COR-L47 (cell line): ENCODE data around the gene PTPRD.

Experiments used
- DNase-seq: peaks from one replicate; lab custom pipeline; 2025; lab: John Stamatoyannopoulos, UW

Gene PTPRD

DNA sequence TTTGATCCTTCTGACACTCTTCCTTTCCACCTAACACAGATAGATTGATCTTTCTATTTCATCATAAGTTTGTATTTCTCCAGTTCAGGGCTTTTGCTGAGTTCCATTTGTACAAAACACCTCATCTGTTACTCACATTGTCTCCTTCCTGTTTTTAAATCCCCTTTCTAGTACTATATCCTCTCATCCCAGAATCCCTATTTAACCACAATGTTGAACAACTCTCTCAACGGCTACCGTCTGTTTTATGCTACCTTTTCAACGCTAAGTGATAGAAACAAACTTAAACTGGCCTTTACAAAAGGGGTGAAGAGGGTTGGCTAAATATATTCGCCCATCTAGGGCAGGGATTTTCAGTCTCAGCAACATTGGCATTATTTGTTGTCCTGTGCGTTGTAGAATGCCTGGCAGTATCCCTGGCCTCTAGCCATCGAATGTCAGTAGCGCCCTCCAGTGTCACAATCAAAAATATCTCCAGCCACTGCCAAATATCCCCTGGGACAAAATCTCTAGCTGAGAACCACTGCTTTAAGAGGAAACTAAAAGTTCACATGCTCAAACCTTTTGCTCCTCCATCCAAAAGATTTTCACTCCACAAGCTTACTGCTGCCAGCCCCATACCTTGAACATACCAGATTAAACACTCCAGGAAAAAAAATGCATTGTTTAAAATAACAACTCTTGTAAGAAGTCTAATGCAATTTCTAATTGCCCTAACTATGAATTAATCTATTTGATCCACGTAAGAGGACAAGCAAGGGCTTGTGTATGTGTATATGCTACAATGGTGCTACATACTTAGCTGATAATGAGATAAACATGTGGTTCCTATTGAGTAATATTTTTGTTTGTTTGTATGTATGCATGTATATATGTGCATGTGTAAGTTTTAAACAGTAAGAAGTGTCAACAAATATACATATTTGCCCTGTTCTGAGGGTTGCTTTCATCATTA lies 344.0 kb downstream of the PTPRD start:
- DNase-seq = peak; percentile 67

- DNase-seq = no peak
Observed at GRCh38 chr9:10265153-10265631, 347.6 kb downstream of the PTPRD start.

GRCh38 chr9:10260501-10260900 lies 352.3 kb downstream of the PTPRD start:
- no peak for DNase-seq

- no peak for DNase-seq
Observed at GRCh38 chr9:10259668-10260067, 353.1 kb downstream of the PTPRD start.

DNA sequence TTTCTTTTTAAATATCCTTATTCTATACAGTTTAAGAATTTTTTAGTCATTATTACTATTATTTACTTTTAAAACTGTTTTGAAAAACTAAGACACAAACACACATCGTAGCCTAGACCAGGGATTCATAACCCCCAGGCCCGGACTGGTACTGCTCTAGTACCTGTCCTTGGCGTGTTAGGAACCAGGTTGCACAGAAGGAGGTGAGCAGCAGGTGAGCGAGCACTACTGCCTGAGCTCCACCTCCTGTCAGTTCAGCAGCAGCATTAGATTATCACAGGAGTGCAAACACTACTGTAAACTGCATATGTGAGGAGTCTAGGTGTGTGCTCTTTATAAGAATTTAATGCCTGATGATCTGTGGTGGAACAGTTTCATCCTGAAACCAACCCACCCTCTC lies 357.0 kb downstream of the PTPRD start:
- DNase-seq = peak; percentile 12

DNA sequence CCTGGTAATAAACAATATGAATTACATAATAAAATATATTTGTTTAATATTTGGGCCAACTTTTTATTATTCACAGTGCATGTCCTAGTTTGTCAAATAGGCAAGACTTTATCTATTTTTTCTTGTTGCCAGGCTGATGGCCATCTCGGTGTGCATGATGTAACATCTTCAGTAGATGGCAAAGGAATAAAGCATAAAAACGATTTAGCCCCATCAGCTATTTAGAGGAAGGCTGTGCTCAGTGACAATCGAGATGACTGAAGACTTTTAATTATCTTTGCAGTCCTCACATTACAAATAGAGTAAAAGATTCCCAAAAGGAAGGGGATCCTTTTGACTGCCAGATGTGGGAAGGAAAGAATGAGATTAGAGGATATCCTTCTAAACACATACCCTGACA lies 358.5 kb downstream of the PTPRD start:
- DNase-seq = no peak

DNA sequence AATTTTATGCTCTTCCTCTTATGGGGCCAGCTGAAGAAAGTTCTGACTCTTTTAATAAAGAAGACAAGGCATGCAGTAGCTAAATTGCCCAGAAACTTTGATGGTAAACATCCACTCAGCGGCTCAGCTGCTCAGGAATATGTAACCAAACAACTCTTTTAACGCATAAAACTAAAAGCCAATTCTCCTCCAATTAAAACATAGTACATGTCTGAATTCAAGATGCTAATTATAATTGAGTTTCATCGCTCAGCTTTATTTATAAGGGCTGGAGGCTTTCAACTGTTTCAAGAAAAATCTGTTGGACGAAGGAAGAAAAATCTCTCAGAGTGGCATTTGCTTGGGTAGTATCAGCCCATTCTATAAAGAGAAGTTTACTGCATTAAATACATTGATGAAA lies 359.5 kb downstream of the PTPRD start:
- DNase-seq = no peak

DNA sequence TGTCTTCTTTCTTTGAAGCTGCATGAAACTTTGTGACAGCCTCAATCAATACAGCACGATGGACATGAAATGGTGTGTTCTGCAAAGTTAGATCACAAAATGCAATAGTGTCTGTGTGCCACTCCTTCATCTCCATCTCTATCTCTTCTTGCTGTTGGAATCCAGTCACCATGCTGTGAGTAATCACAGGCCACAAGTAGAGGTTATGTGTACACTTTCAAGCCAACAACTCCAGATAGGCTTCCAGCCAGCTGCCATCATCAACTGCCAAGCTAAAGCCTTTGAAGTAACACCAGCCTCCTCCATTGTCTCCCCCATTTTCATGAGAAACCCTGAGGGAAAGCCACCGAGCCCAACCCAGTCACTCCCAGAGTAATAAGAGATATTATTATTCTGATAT lies 360.6 kb downstream of the PTPRD start:
- peak; percentile 41 for DNase-seq

DNA sequence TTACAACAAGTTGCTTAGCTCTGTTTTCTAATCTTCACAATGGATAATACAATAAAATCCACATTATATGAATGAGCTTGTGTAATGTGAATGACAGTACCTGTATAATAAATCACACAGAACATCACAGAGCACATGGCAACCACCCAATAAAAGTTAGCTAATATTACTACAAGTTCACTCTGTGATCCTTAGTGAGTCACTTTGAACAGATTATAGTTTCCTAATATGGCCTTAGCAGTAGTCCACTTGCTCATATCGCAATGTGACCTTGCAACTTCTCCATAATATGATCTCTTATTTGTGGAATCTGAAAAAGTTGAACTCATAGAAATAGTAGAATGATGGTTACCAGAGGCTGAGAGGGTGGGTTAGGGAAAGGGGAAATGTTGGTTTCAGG lies 361.3 kb downstream of the PTPRD start:
- no peak for DNase-seq

- no peak for DNase-seq
Observed at GRCh38 chr9:10250219-10250618, 362.6 kb downstream of the PTPRD start.

GRCh38 chr9:10248890-10249289 lies 363.9 kb downstream of the PTPRD start:
- DNase-seq = no peak

- DNase-seq = no peak
Observed at GRCh38 chr9:10242255-10242654, 370.5 kb downstream of the PTPRD start.

DNA sequence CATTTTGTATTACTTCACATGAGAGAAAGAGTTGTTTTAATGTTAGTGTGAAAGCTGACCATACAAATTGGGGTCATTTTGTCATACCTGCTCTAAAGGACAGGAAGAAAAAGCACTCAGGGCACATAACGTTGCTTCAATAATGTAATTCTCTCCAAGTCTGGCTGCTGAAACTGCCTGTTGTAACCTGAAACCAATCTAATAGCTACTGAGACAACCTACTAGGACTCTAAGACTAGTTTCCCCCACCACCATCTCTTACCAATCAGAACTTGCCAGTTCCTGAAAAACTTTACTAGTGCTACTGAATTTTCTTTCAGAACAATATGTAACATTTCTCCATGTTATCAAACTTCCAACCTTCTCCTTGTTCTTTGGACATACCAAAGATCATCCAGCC lies 374.7 kb downstream of the PTPRD start:
- no peak for DNase-seq

DNA sequence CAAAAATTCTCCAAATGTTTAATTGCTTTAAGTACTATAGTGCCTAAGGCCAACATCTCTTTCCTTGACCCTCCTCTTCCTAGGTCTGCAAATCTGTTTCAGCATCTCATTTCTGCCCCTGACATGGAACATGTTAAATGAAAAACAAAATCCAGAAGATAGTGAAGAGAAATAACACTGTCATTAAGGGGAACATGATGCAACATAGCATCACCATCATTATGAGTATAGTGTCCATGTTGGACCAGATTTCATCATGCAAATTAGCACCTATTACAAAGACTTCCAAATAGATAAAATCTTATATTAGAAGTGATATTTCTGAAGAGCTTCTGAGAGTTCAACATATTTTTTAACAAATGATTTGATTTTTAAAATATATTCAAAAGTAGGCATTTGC lies 375.2 kb downstream of the PTPRD start:
- no peak for DNase-seq

DNA sequence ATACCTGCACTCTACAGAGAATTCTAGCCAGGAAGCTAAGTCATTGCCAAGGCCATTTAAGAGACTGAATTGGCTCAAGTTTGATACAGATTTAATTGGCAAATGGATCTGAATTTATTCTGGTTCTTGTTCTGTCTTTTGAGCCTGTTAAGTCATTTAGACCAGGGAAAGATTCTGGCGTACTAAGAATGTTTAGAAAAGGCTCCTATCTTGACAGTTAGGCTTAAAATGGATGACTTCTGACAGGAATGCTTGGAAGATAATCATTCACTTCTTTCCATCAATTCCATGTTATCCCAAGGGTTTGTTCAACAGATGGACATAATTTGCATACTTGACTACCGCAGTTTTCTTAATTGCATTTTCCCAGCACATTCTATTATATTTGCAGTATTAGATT lies 376.6 kb downstream of the PTPRD start:
- DNase-seq = no peak

- DNase-seq = no peak
Observed at GRCh38 chr9:10235376-10235775, 377.4 kb downstream of the PTPRD start.

DNA sequence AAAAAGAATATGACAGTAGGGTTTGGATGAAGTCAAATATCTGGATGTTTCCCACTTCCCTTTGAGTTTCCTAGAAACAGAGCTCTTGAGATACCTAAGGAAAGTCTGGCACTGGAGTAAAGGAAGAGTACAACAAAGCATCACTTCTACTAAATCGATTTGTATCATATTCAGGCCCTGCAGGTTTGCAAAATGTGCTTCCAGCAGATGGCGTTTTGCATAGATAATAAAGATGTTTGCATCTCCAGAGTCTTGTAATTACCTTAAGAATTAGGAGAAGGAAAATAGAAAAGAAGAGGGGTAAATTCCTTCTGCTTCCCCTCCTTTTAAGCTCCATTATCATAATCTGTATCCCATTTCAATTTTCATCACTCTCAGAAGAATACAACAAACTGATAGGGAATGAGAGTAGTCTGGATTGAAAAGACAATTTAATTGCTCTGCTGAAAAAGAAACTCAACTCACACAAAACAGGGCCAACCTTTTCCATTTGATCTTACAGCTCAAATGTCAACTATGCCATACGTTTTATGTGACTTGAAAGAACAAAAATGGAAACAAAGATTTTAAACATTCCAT lies 380.4 kb downstream of the PTPRD start:
- DNase-seq = peak; percentile 7

DNA sequence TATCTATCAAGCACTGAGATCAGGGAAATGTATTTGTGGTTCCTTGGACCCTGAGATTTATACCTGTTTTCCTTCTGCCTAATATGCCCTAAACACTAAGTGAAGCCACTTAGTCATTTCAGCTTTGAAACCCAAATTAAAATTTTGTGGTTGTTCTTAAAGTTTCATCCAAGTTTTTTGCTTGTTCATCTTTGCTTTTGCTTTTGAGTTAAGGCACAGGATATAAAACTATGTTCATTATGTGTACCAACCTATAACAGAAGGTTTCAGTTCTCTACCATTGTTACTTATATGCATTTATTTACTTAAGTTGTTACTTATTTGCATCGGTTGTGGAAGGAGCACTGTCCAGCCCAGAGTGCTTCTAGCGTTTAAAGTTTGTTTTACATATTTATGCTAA lies 382.3 kb downstream of the PTPRD start:
- no peak for DNase-seq

DNA sequence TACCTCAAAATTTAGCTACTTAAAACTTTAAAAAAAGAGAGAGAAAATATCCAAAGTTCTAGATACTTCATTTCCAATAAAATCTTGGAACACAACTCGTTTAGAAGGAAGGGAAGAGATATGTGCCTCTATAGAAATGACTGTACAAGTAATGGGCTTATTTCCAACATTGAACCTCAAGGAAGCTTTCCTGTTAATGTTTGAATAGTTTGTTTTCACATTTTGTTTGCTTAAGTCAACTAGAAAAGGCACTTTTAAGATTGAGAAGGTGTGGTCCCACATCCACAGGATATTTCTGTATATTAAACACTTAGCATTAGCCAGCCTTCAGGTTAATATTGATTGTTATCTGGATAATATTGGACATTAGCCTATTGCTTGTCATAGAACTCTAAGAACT lies 384.7 kb downstream of the PTPRD start:
- no peak for DNase-seq

DNA sequence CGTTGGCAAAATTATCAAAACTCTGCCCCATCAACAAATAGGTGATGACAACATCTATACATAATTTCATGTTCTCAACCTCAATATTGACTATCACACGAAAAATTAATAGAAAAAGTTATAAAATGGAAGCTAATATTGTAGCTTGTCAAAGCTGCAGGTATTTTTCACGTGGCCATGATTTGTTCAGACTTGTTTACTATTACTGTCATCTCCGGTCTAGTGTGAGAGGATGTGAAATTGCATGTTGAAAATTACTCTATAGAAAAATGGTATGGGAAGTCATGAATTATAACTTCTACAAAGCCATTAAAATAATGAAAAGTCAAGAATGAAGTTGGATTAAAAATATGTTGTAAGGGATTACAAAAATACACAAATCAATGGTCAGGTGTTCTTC lies 385.8 kb downstream of the PTPRD start:
- no peak for DNase-seq

DNA sequence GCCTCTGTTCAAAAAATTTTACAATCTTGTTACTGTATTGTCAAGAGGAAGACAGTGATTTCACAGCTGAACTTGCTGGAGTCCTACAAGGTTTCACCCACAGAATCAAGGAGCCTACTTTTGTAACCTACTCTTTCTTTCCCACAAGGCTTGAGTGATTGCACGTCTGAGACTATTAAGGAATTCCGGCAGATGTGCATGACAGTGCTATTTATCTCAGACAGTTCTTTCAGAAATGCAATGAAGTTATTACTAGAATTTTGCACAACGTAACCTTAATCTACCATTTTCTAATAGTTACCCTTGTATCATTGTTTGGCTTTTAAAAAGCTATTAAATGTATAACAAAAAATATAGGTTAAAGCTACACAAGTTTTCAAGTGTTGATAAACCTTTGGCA lies 400.1 kb downstream of the PTPRD start:
- DNase-seq = no peak

DNA sequence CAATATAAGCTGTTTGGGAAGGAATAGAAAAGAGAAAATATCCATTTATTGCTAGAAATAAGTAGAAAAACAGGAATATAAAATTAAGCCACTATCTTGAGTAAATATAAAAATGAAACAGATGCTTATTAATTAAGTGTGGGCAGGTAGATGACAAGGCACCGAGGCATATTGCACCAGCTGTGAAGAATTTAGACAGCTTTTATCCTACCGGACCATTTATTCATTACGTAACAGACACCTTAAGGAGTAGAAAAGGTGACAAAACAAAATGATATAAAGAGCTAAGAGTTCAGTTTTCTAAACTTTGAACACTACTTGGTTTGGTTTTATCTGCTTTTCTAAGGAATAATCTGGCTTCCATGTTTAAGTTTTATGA lies 404.1 kb downstream of the PTPRD start:
- no peak for DNase-seq

- no peak for DNase-seq
Observed at GRCh38 chr9:10204276-10204675, 408.5 kb downstream of the PTPRD start.

GRCh38 chr9:10173561-10173960 lies 439.2 kb downstream of the PTPRD start:
- peak; percentile 33 for DNase-seq
